Stimulated activated naive B cell treated with anti-CD40 and anti-IgM and Interleukin-4, amounts not matched to agents 10 μg/mL and 1 μg/mL and 100 μg/mL, for 72 hours (primary cell): ENCODE results near the gene C5orf15.
"Not testable (repeated sequence)": the region's sequence is repeated elsewhere in the genome, so short reads cannot be mapped to it uniquely, and the experiment has no call there.

ENCODE experiments used
- ATAC-seq, 2 donors: fragments of 150-1000 bp; cut with Tn5 transposase; replicated peaks; 2 replicates each; pipeline ENCODE4 v1.10.0; 2021; ENCODE audit warnings: moderate library complexity in 1 of 2
- DNase-seq: peaks from one replicate; pipeline ENCODE4 v3.0.0; 2021
- H3K27ac Mint-ChIP-seq: one replicate; pipeline ENCODE4 v1.8.0; 2022; ENCODE audit warnings: mild to moderate bottlenecking, mixed read lengths
- H3K27me3 Mint-ChIP-seq, 2 donors: one replicate each; pipeline ENCODE4 v1.8.0; 2022; ENCODE audit warnings: mixed read lengths in 2 of 2
- H3K36me3 Mint-ChIP-seq, 2 donors: one replicate each; pipeline ENCODE4 v1.8.0; 2022; ENCODE audit warnings: mixed read lengths in 2 of 2, mild to moderate bottlenecking in 1 of 2
- H3K4me1 Mint-ChIP-seq, 2 donors: one replicate each; pipeline ENCODE4 v1.8.0; 2022; ENCODE audit warnings: mixed read lengths in 2 of 2, mild to moderate bottlenecking in 1 of 2
- H3K4me3 Mint-ChIP-seq, 2 donors: one replicate each; pipeline ENCODE4 v1.8.0; 2022; ENCODE audit warnings: mild to moderate bottlenecking in 2 of 2, mixed read lengths in 2 of 2, moderate library complexity in 1 of 2
- H3K9me3 Mint-ChIP-seq, 2 donors: one replicate each; pipeline ENCODE4 v1.8.0; 2022; ENCODE audit warnings: mixed read lengths in 2 of 2, mild to moderate bottlenecking in 1 of 2

The C5orf15 gene

DNA sequence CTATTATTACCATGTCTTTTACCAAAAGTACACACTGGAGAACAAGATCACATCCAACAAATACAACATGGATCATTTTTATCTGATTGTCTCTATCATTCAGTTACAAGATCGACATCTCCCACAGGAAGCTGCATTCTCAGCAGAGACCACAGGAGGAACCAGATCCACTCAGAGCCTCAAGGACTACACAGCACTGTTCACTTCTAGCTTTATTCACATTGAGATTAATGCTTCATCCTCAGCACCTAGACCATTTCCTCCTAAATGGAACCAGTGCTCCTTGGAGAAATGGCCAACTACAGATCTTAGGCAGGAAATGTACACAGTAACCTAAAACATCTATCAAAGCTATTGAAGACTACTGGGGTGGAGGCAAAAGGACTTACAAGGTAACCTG is 13.3 kb upstream of the C5orf15 start:
- DNase-seq: no peak
- Mint-ChIP-seq H3K27me3 (no peaks in the 10 kb centered on the region), H3K36me3 (peaks cover 35 to 61% of the 10 kb centered on the region in 2 donors), H3K4me3 (no peak overlapping the region), H3K27ac (peak overlapping the region; percentile 9), H3K4me1 (peaks cover 33 to 40% of the 10 kb centered on the region in 2 donors), H3K9me3 (no peaks in the 10 kb centered on the region)
- ATAC-seq: no peak

DNA sequence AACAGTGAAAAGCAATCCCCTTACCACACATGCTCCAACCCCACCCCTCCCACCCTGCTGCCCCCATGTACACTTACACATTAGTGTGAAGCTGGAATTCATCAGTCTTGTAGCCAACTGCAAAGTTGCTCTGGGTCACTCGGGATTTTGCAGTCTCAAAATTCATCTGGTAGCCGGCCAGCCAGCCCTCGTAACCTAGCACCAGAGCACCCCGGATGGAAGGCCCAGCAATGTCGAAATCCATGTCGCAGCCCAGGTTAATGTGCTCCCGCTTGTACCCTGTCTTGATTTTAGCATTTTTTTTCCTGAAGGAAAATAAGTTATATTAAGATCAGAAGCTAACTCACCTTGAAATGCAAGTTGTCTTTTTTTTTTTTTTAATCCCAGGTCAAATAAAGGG is 12.2 kb upstream of the C5orf15 start:
- DNase-seq (no peak), ATAC-seq (no peak)
- no peaks in the 10 kb centered on the region for H3K27me3 Mint-ChIP-seq
- H3K36me3 Mint-ChIP-seq: peaks cover 34 to 57% of the 10 kb centered on the region in 2 donors
- no peak overlapping the region for H3K4me3 Mint-ChIP-seq
- no peak overlapping the region for H3K27ac Mint-ChIP-seq
- peaks cover 28 to 41% of the 10 kb centered on the region in 2 donors for H3K4me1 Mint-ChIP-seq
- no peaks in the 10 kb centered on the region for H3K9me3 Mint-ChIP-seq

DNA sequence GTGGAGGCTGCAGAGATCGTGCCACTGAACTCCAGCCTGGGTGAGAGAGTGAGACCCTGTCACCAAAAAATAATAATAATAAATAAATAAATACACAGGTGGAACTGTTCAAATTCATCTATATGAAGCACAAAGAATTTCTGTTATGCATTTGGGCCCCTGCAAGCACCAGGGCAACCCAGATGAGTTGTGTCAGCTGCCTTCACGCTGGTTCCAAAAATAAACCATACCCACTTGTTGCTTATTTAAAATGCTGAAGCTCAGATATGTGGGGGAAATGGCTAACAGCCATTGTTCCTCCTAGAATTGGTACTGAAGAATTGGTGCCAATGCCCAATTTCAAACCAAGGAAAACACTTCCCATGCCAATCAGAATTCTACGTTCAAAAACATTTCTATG is 10.5 kb upstream of the C5orf15 start:
- Mint-ChIP-seq H3K4me3 (no peak overlapping the region), H3K27me3 (no peaks in the 10 kb centered on the region), H3K9me3 (no peaks in the 10 kb centered on the region), H3K36me3 (peaks cover 40 to 60% of the 10 kb centered on the region in 2 donors), H3K27ac (peak overlapping the region; percentile 93), H3K4me1 (peaks cover 30 to 46% of the 10 kb centered on the region in 2 donors)
- ATAC-seq (no peak), DNase-seq (no peak)

DNA sequence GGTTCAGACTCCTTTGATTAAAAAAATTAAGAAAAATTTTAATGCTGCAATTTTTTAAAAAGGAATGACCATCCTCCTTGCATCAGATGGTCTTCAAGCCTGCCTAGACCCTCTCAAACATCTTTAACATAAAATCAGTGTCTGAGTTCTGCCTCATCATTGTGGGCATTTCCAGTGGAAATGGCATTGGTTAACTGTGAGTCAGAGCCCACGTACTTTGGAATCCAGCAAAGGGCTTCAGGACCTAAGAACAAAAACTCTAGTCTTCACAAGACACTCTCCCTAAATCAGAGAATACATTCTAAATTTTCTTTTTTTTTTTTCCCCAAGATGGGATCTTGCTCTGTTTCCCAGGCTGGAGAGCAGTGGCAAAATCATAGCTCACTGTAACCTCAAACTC is 9.4 kb upstream of the C5orf15 start:
- peak overlapping the region; percentile 93 for H3K27ac Mint-ChIP-seq
- peaks cover 35 to 58% of the 10 kb centered on the region in 2 donors for H3K36me3 Mint-ChIP-seq
- ATAC-seq (peak; percentile 47 to 49), DNase-seq (no peak)
- no peaks in the 10 kb centered on the region for H3K27me3 Mint-ChIP-seq
- peaks cover 30 to 46% of the 10 kb centered on the region in 2 donors for H3K4me1 Mint-ChIP-seq
- H3K9me3 Mint-ChIP-seq: no peaks in the 10 kb centered on the region
- peak overlapping the region; percentile 44 to 55 for H3K4me3 Mint-ChIP-seq

DNA sequence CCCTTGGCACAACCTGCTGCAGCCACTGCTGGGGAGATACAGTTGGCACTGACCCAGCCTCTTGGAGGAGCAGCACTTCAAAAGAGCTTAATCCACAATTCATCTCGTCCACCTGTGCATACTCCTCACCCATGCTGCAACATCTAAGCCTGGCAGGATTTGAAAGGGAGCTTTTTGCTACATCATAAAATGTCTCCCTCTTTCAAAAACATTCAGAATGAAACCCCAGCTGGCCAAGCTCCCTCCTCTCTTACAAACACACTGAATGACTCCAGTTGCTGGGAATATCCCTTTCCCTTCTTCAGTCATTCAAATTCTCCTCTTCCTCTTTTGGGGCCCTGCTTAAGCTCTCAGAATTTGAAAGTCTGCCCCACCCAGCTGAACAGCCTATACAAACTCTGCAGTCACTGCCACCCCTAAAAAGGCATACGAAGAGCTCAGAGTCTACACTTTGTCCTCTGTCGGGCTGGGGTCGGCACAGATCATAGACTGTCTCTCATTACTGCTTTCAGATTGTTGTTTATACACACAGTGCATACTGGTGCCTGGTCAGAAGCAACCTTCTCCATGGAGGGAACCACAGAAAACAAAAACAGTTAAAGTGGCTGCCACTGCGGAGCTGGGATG is 8.8 kb upstream of the C5orf15 start:
- H3K27me3 Mint-ChIP-seq: no peaks in the 10 kb centered on the region
- H3K4me3 Mint-ChIP-seq: peak overlapping the region in 1 of 2 donors; percentile 21
- peak; percentile 90 to 94 for ATAC-seq
- no peaks in the 10 kb centered on the region for H3K9me3 Mint-ChIP-seq
- H3K27ac Mint-ChIP-seq: peak overlapping the region; percentile 93
- DNase-seq: peak; percentile 46
- H3K4me1 Mint-ChIP-seq: peaks cover 30 to 46% of the 10 kb centered on the region in 2 donors
- H3K36me3 Mint-ChIP-seq: peaks cover 30 to 54% of the 10 kb centered on the region in 2 donors

DNA sequence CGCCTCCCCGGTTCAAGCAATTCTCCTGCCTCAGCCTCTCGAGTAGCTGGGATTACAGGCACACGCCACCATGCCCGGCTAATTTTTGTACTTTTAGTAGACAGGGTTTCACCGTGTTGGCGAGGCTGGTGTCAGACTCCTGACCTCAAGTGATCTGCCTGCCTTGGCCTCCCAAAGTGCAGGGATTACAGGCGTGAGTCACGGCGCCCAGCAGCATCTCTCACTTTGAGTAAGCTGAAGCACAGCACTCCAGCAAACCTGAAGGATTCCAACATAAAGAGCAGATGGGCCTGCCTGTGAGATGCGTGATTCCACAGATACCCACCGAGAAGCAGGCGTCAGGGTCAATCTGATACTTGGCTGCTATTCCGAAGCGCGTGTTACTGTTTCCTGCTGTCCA is 7.1 kb upstream of the C5orf15 start:
- not testable (repeated sequence) for DNase-seq, H3K27me3 Mint-ChIP-seq, H3K4me3 Mint-ChIP-seq, ATAC-seq, H3K9me3 Mint-ChIP-seq
- Mint-ChIP-seq H3K4me1 (peaks cover 31 to 51% of the 10 kb centered on the region in 2 donors), H3K27ac (peak overlapping the region; percentile 77), H3K36me3 (peaks cover 33 to 52% of the 10 kb centered on the region in 2 donors)

DNA sequence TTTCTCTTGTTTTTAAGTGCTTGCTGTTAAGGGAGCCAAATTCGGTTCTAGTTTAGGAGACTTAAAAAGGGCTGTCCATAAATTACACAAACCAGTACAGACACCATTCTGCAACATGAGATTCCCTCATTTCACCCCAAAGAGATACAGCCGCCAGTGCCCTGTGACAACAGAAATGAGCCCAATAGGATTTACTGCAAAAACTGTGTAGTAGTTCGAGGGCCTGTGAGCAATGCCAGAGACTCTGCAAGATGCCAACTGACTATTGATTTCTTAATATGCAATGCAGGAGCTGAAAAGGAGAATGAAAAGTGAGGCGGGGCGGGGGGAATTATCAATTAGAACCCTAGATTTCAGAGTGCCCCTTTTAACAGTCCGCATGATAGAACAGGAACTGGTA is 5.7 kb upstream of the C5orf15 start:
- Mint-ChIP-seq H3K4me1 (peaks cover 35 to 59% of the 10 kb centered on the region in 2 donors), H3K9me3 (no peaks in the 10 kb centered on the region), H3K4me3 (no peak overlapping the region), H3K27ac (peak overlapping the region; percentile 53), H3K36me3 (peaks cover 35 to 44% of the 10 kb centered on the region in 2 donors), H3K27me3 (no peaks in the 10 kb centered on the region)
- no peak for DNase-seq
- no peak for ATAC-seq

DNA sequence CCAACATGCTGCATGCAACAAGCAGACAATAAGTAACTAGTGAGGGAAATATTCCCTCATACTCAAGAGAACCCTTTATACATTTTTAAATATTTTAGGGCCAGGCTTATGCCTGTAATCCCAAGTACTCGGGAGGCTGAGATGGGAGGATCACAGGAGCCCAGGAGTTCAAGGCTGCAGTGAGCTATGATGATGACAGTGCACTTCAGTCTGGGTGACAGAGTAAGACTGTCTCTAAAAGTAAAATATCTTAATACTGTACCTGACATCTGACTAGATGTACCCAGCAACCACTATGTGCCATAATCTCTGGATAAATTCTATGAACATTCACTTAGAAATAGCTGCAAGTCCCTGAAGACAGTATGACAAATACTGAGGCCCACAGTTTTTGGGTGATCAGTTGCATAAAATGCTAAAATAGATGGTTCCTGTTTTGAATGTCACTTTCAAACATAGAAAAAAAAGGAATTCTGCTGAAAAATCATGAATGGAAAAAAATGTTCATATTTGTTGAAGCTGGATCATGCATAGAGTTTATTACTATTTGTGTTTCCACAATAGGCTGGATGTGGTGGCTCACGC is 2.0 kb upstream of the C5orf15 start:
- ATAC-seq (peak in 1 of 2 donors; percentile 7), DNase-seq (no peak)
- Mint-ChIP-seq H3K27me3 (no peaks in the 10 kb centered on the region), H3K4me3 (peak overlapping the region; percentile 97 to 98), H3K27ac (peak overlapping the region; percentile 98), H3K36me3 (peaks cover 27 to 36% of the 10 kb centered on the region in 2 donors), H3K9me3 (no peaks in the 10 kb centered on the region), H3K4me1 (peaks cover 31 to 46% of the 10 kb centered on the region in 2 donors)

DNA sequence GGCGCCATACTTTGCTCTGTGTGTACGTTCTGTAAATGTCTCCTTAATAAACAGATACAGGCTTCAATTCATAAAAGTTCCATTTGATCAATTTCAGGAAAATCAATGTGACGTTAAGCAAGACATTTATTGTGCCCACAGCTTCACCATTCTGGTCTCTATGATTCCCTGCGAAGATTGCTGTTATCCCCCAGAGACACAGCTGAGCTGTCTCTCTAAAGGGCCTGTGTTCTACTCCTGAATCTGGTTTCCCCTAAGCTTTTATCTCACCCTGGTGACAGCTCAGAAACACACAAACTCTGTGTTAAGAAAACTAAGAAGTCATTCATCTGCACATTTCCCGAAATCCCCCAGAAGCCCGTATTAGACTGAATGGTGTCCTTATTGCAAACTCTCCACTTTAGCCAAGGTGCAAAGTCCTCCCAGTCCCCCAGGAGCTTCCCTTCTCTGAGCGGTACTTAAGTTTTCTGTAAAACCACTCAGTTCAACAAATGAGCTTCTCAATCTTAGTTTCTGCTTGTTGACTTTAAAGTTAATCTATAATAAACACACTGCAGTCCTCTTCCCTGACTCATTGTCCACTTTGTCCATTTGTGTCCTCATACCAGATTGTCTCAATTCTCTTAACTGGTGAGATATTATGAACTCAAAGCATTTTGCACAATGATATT is 1.4 kb upstream of the C5orf15 start:
- peaks cover 34 to 52% of the 10 kb centered on the region in 2 donors for H3K4me1 Mint-ChIP-seq
- no peaks in the 10 kb centered on the region for H3K9me3 Mint-ChIP-seq
- peak; percentile 54 for DNase-seq
- H3K27me3 Mint-ChIP-seq: no peaks in the 10 kb centered on the region
- peak; percentile 55 to 58 for ATAC-seq
- peaks cover 28 to 41% of the 10 kb centered on the region in 2 donors for H3K36me3 Mint-ChIP-seq
- peak overlapping the region; percentile 97 to 98 for H3K4me3 Mint-ChIP-seq
- H3K27ac Mint-ChIP-seq: peak overlapping the region; percentile 98

DNA sequence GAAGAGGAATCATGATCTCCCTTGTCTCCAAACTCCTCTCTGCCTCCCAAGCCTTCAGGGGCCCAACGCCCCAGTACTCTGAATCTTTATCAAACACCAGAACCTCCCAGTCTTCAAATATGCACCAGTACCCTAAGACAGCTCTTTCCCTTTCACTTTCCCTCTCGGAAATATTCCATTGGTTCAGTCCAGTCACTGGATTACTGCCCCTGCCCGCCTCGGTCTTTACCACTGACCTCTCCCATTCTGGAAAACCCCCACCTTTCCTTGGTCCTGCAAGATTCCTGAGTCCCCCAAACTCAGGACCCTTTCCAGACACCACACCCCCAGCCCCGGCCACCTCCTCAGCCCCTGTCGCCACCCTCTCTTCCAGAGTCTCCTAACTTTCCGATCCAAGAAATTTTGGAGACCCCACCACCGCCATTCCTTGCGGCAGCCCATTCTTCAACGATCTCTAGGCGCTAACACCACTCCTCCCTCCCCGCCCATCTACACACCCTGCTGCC is 674 bp downstream of the C5orf15 start:
- ATAC-seq (peak; percentile 19 to 22), DNase-seq (no peak)
- Mint-ChIP-seq H3K27ac (peak overlapping the region; percentile 98), H3K4me3 (peak overlapping the region; percentile 97 to 98), H3K36me3 (peaks cover 33 to 49% of the 10 kb centered on the region in 2 donors), H3K9me3 (peaks cover 0 to 4% of the 10 kb centered on the region in 2 donors), H3K27me3 (no peaks in the 10 kb centered on the region), H3K4me1 (peaks cover 40 to 57% of the 10 kb centered on the region in 2 donors)

DNA sequence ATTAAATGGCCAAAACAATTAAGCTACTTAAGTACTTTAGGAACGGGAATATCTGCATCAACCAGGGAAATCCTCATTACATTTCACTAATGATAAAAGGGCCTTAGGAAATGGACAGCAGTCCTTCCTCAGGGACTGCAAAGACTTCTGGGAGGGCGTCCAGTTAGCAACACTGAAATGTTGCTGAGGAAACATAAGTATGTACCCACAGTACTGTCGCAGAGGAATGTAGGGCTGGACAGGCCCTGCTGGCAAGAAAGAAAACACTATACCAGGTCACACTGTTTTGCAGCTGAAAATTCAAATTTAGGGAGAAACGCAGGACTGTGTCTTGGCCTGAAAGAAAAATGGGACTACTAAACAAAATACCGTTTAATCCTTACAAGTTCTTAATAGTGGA is 1.3 kb downstream of the C5orf15 start:
- no peaks in the 10 kb centered on the region for H3K27me3 Mint-ChIP-seq
- peaks cover 39 to 54% of the 10 kb centered on the region in 2 donors for H3K36me3 Mint-ChIP-seq
- no peak overlapping the region for H3K27ac Mint-ChIP-seq
- peaks cover 47 to 64% of the 10 kb centered on the region in 2 donors for H3K4me1 Mint-ChIP-seq
- no peak for DNase-seq
- H3K9me3 Mint-ChIP-seq: peaks cover 0 to 4% of the 10 kb centered on the region in 2 donors
- ATAC-seq: no peak
- peak overlapping the region; percentile 97 to 98 for H3K4me3 Mint-ChIP-seq

DNA sequence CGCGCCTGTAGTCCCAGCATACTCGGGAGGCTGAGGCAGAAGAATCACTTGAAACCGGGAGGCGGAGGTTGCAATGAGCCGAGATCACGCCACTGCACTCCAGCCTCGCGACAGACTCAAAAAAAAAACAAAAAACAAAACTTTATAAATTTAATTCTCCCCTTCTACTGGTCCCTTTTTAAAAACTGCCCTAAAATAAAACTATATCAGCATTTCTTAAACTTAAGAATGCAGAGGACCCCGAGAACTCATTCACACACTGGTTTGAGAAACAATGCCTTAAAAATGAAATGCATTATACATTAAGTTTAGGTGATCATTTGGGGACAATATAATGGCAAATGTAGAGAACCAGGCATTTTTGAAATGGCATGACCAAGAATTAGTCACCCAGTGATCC is 2.3 kb downstream of the C5orf15 start:
- no peak for DNase-seq
- H3K4me3 Mint-ChIP-seq: no peak overlapping the region
- H3K27me3 Mint-ChIP-seq: no peaks in the 10 kb centered on the region
- H3K9me3 Mint-ChIP-seq: peaks cover 0 to 4% of the 10 kb centered on the region in 2 donors
- H3K4me1 Mint-ChIP-seq: peaks cover 43 to 65% of the 10 kb centered on the region in 2 donors
- ATAC-seq: no peak
- H3K36me3 Mint-ChIP-seq: peaks cover 39 to 47% of the 10 kb centered on the region in 2 donors
- no peak overlapping the region for H3K27ac Mint-ChIP-seq

DNA sequence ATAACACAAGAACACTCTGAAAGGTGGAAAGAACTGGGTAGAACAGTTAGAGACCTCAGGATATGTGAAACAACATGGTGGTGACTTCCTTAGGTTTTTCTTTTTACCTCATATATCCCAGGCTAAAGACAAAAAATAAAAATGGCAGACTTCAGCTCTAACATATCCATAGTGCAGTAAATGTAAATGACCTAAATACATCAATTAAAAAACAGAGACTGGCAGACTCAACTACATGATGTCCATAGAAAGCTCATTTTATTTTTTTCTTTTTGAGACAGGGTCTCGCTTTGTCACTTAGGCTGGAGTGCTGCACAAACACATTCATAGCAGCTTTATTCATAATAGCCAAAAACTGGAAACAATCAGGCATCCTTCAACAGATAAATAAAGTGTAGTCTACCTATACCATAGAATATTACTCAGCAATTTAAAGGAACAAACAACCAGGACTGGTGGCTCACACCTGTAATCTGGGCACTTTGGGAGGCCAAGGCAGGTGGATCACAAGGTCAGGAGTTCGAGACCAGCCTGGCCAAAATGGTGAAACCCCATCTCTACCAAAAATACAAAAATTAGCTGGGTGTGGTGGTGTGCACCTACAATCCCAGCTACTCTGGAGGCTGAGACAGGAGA is 4.8 kb downstream of the C5orf15 start:
- H3K27ac Mint-ChIP-seq: peak overlapping the region; percentile 10
- H3K9me3 Mint-ChIP-seq: peaks cover 0 to 4% of the 10 kb centered on the region in 2 donors
- ATAC-seq: no peak
- peaks cover 44 to 56% of the 10 kb centered on the region in 2 donors for H3K36me3 Mint-ChIP-seq
- no peaks in the 10 kb centered on the region for H3K27me3 Mint-ChIP-seq
- no peak overlapping the region for H3K4me3 Mint-ChIP-seq
- no peak for DNase-seq
- peaks cover 40 to 55% of the 10 kb centered on the region in 2 donors for H3K4me1 Mint-ChIP-seq
